Inflammatory macrophage treated with lipopolysaccharide for 4 hours (primary cell): ENCODE measurements around the gene POU2F1.

ENCODE experiments used
- DNase-seq: peaks from one replicate; pipeline ENCODE4 v3.0.0-alpha.2; 2020

The POU2F1 gene

DNA sequence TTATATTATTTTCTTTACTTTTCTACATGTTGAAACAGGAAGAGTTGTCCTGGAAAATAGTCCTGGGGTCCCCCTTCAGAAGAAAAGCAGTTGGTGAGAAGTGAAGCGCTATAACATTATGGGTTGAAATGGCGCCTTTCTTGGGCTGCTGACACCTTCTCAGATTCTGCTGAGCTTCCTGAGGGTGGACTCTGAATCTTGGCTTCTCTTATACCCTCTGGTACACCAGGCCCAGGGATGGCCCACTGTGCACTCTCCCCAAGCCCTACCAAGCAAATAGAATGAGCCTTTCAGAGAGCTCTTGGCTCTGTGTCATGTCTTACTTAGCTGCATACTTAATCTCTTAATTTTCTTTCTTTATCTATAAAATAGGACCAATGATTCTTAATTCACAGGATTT lies 255.4 kb downstream of the POU2F1 start:
- no peak for DNase-seq
